Neural cell (in vitro differentiated cells): ENCODE results near the gene SH3RF1. TPM values are rescaled to one million over a fixed set of nuclear protein-coding genes. Genes with fewer than 3 reads are reported as not detected.

Experiments used
- H2AFZ ChIP-seq: fragments of 200-600, 300-800 bp; sonication (generic), shearing (Covaris generic); 2 replicates; pipeline ENCODE4 v1.6.0; 2014; ENCODE audit warnings: low read depth, mild to moderate bottlenecking, antibody characterized with exemption, low read length, moderate library complexity
- H3F3A ChIP-seq: fragments of 200-600 bp; shearing (Covaris generic); 2 replicates; pipeline ENCODE4 v1.6.1; 2016; ENCODE audit warnings: mild to moderate bottlenecking, moderate library complexity, mixed read lengths, antibody characterized with exemption, low read length; ENCODE audit not compliant: insufficient read depth, poor library complexity, severe bottlenecking
- H3K27ac ChIP-seq: fragments of 200-600, 300-800 bp; sonication (generic), shearing (Covaris generic); 2 replicates; pipeline ENCODE4 v1.5.1; 2014; ENCODE audit warnings: mild to moderate bottlenecking, low read length, moderate library complexity
- H3K27me3 ChIP-seq: fragments of 300-800, 200-600 bp; sonication (generic), shearing (Covaris generic); 2 replicates; pipeline ENCODE4 v1.6.0; 2014; ENCODE audit warnings: mild to moderate bottlenecking, low read depth, low read length, moderate library complexity; ENCODE audit not compliant: insufficient read depth
- H3K36me3 ChIP-seq: fragments of 300-800, 200-600 bp; sonication (generic), shearing (Covaris generic); 2 replicates; pipeline ENCODE4 v1.5.1; 2014; ENCODE audit warnings: mild to moderate bottlenecking, antibody characterized with exemption, low read length, moderate library complexity; ENCODE audit not compliant: insufficient read depth
- H3K4me2 ChIP-seq: fragments of 300-800, 200-600 bp; sonication (generic), shearing (Covaris generic); 2 replicates; pipeline ENCODE4 v1.6.0; 2014; ENCODE audit warnings: mild to moderate bottlenecking, low read length
- H3K4me3 ChIP-seq: fragments of 300-800, 200-600 bp; sonication (generic), shearing (Covaris generic); 2 replicates; pipeline ENCODE4 v1.5.1; 2014; ENCODE audit warnings: mild to moderate bottlenecking, low read length, moderate library complexity
- H3K79me2 ChIP-seq: fragments of 200-600 bp; shearing (Covaris generic); replicated peaks from 2 replicates; pipeline ENCODE4 v1.6.0; 2014; ENCODE audit warnings: mild to moderate bottlenecking, low read length, moderate library complexity; ENCODE audit not compliant: insufficient read depth
- H3K9ac ChIP-seq: fragments of 300-800, 200-600 bp; sonication (generic), shearing (Covaris generic); 2 replicates; pipeline ENCODE4 v1.6.1; 2016; ENCODE audit warnings: mild to moderate bottlenecking, low read length, mixed read lengths
- H3K9me2 ChIP-seq: fragments of 200-600 bp; shearing (Covaris generic); 2 replicates; pipeline ENCODE4 v1.6.1; 2016; ENCODE audit warnings: mild to moderate bottlenecking, low read length, mixed read lengths; ENCODE audit not compliant: insufficient read depth
- H3K9me3 ChIP-seq: fragments of 200-600, 300-800 bp; sonication (generic), shearing (Covaris generic); 2 replicates; pipeline ENCODE4 v1.6.1; 2016; ENCODE audit warnings: mild to moderate bottlenecking, mixed run types, low read length, moderate library complexity, mixed read lengths
- H4K20me1 ChIP-seq: fragments of 200-600 bp; shearing (Covaris generic); 2 replicates; pipeline ENCODE4 v1.6.1; 2016; ENCODE audit warnings: mild to moderate bottlenecking, mixed run types; ENCODE audit not compliant: insufficient read depth
- CTCF ChIP-seq: fragments of 450-650 bp; IDR thresholded peaks from 2 replicates; pipeline ENCODE4 v1.5.1; 2014; ENCODE audit warnings: antibody characterized with exemption, mild to moderate bottlenecking, moderate library complexity; ENCODE audit not compliant: poor library complexity, severe bottlenecking
- EP300 ChIP-seq: fragments of 450-650 bp; conservative IDR thresholded peaks from 2 replicates; pipeline ENCODE4 v1.6.1; 2014; ENCODE audit warnings: antibody characterized with exemption, mild to moderate bottlenecking, moderate library complexity; ENCODE audit not compliant: poor library complexity, severe bottlenecking
- EZH2 ChIP-seq: fragments of 200-600, 300-800 bp; shearing (Covaris generic), sonication (generic); IDR thresholded peaks from 2 replicates; pipeline ENCODE4 v1.6.1; 2014; ENCODE audit warnings: antibody characterized with exemption, low read length, borderline replicate concordance, mild to moderate bottlenecking; ENCODE audit not compliant: insufficient read depth, poor library complexity, severe bottlenecking
- MXI1 ChIP-seq: fragments of 450-650 bp; conservative IDR thresholded peaks from 2 replicates; pipeline ENCODE4 v1.6.1; 2014; ENCODE audit warnings: antibody characterized with exemption, mild to moderate bottlenecking; ENCODE audit not compliant: poor library complexity, severe bottlenecking
- POLR2AphosphoS5 ChIP-seq: IDR thresholded peaks from 2 replicates; pipeline ENCODE4 v1.6.1; 2012
- RAD21 ChIP-seq: fragments of 450-650 bp; conservative IDR thresholded peaks from 2 replicates; pipeline ENCODE4 v1.6.1; 2014; ENCODE audit warnings: antibody characterized with exemption, mild to moderate bottlenecking, moderate library complexity
- REST ChIP-seq: IDR thresholded peaks from 2 replicates; pipeline ENCODE4 v1.6.1; 2012; ENCODE audit warnings: borderline replicate concordance
- SMC3 ChIP-seq: fragments of 450-650 bp; conservative IDR thresholded peaks from 2 replicates; pipeline ENCODE4 v1.6.1; 2014; ENCODE audit warnings: antibody characterized with exemption, mild to moderate bottlenecking, moderate library complexity; ENCODE audit not compliant: poor library complexity
- TAF1 ChIP-seq: IDR thresholded peaks from 2 replicates; pipeline ENCODE4 v1.6.1; 2012; ENCODE audit warnings: low read depth
- polyA plus RNA-seq: library from polyadenylated mRNA; depleted of rRNA; stranded (reverse); fragments of >200 nt; gene quantifications from 2 replicates; pipeline ENCODE4 v1.2.3, GENCODE V29; 2014

Gene SH3RF1
- polyA plus RNA-seq, 1 donor from 2014 or later: 3.1 TPM

GRCh38 chr4:169061386-169061785, 209.4 kb downstream of the SH3RF1 start:
- Histone ChIP-seq H4K20me1 (no peaks in the 10 kb centered on the region), H3F3A (no peaks in the 10 kb centered on the region), H3K9me3 (no peaks in the 10 kb centered on the region), H2AFZ (no peak overlapping the region), H3K4me3 (no peak overlapping the region), H3K79me2 (no peaks in the 10 kb centered on the region), H3K9ac (no peak overlapping the region), H3K36me3 (no peaks in the 10 kb centered on the region), H3K9me2 (no peaks in the 10 kb centered on the region), H3K4me2 (no peak overlapping the region), H3K27ac (no peak overlapping the region), H3K27me3 (no peaks in the 10 kb centered on the region)
- no peak for TF ChIP-seq RAD21
- no peak for TF ChIP-seq CTCF

- Histone ChIP-seq H3K4me2 (no peak overlapping the region), H3K27me3 (no peaks in the 10 kb centered on the region)
Measured at GRCh38 chr4:169060391-169061091, 210.2 kb downstream of the SH3RF1 start.

More at GRCh38 chr4:169060391-169061091, 210.2 kb downstream of the SH3RF1 start:
- no peak overlapping the region for H3K4me3 ChIP-seq
- H3K27ac ChIP-seq: no peak overlapping the region
- no peak for TF ChIP-seq REST
- TF ChIP-seq EP300: no peak
- TF ChIP-seq RAD21: no peak
- no peak for TF ChIP-seq TAF1
- no peak for TF ChIP-seq SMC3
- TF ChIP-seq CTCF: no peak
- no peak for TF ChIP-seq POLR2AphosphoS5
- no peak for TF ChIP-seq EZH2
- TF ChIP-seq MXI1: no peak
- no peak overlapping the region for H3K9ac ChIP-seq
- no peak overlapping the region for H2AFZ ChIP-seq
- no peaks in the 10 kb centered on the region for H4K20me1 ChIP-seq
- H3K79me2 ChIP-seq: no peaks in the 10 kb centered on the region
- H3K36me3 ChIP-seq: no peaks in the 10 kb centered on the region
- no peaks in the 10 kb centered on the region for H3K9me3 ChIP-seq
- no peaks in the 10 kb centered on the region for H3F3A ChIP-seq
- H3K9me2 ChIP-seq: no peaks in the 10 kb centered on the region
